ENCODE data around the gene VPS51. TPM values are rescaled to one million over a fixed set of nuclear protein-coding genes. Genes with fewer than 3 reads are reported as not detected.

Gene VPS51
- total and polyA plus RNA-seq, 10 of the 15 experiments (the other 5 are each of a cell fraction or from before 2014, with no cell fraction given), result 1.5 to 279 (median 53.2) TPM

- TF ChIP-seq SUPT20H (IDR thresholded peaks at IDR 0.05; ENCODE audit: borderline replicate concordance, control insufficient read depth, low read depth, low read length) (no peak), RUNX3 (IDR thresholded peaks at IDR 0.05; ENCODE audit: low read length) (peak; percentile 54), SREBF2 (IDR thresholded peaks at IDR 0.05; ENCODE audit: low read length) (no peak), USF1 (IDR thresholded peaks at IDR 0.05; ENCODE audit: borderline replicate concordance, extremely low read length, insufficient read depth, low read depth, low read length) (no peak), CHD2 (IDR thresholded peaks at IDR 0.05; ENCODE audit: borderline replicate concordance, low read depth, low read length) (no peak), CREM (IDR thresholded peaks at IDR 0.05; ENCODE audit: low read depth) (no peak), CREB1 (IDR thresholded peaks at IDR 0.05; ENCODE audit: low read depth) (no peak), MYB (IDR thresholded peaks at IDR 0.05; ENCODE audit: borderline replicate concordance, low read depth, low read length) (no peak), RBBP5 (conservative IDR thresholded peaks at IDR 0.05) (no peak), ZNF207 (IDR thresholded peaks at IDR 0.05; ENCODE audit: borderline replicate concordance) (no peak), RAD21 (IDR thresholded peaks at IDR 0.05; ENCODE audit: insufficient read depth, low read depth, low read length) (no peak), ZNF384 (IDR thresholded peaks at IDR 0.05; ENCODE audit: borderline replicate concordance, low read depth, low read length) (no peak), NKRF (conservative IDR thresholded peaks at IDR 0.05) (no peak), ASH2L (IDR thresholded peaks at IDR 0.05; ENCODE audit: borderline replicate concordance, low read depth) (no peak), SMAD5 (IDR thresholded peaks at IDR 0.05; ENCODE audit: low read depth) (no peak), JUND (IDR thresholded peaks at IDR 0.05; ENCODE audit: low read depth, low read length) (no peak), HDGF (IDR thresholded peaks at IDR 0.05) (no peak)
These were observed 40.5 kb upstream of the VPS51 start (continued) for GRCh38 chr11:65055538-65055937.

Measured in GM12878 (cell line).